Ascending aorta (tissue), 2 donors: Measurements from ENCODE around the gene POLA2. TPM values are rescaled to one million over a fixed set of nuclear protein-coding genes. Genes with fewer than 3 reads are reported as not detected.

ENCODE experiments used
- DNase-seq, 2 donors: peaks; one replicate each; pipeline ENCODE4 v3.0.0-alpha.2; 2019; ENCODE audit warnings: low spot score in 2 of 2
- H3K27ac ChIP-seq, 2 donors: fragments of 200-600 bp; sonication (generic); one replicate each; pipeline ENCODE4 v1.5.1; 2016 to 2017; ENCODE audit warnings: mild to moderate bottlenecking in 1 of 2
- H3K27me3 ChIP-seq: fragments of 200-600 bp; sonication (generic); one replicate; pipeline ENCODE4 v1.5.1; 2017
- H3K36me3 ChIP-seq, 2 donors: fragments of 200-600 bp; sonication (generic); one replicate each; pipeline ENCODE4 v1.5.1; 2016
- H3K4me1 ChIP-seq, 2 donors: fragments of 200-600 bp; sonication (generic); one replicate each; pipeline ENCODE4 v1.5.1; 2016 to 2017; ENCODE audit warnings: mild to moderate bottlenecking in 1 of 2
- H3K4me3 ChIP-seq, 2 donors: fragments of 200-600 bp; sonication (generic); one replicate each; pipeline ENCODE4 v1.5.1; 2016 to 2017; ENCODE audit warnings: mild to moderate bottlenecking in 1 of 2
- H3K9me3 ChIP-seq, 2 donors: fragments of 200-600 bp; sonication (generic); one replicate each; pipeline ENCODE4 v1.5.1; 2016
- CTCF ChIP-seq, 3 experiments: fragments of 200-600 bp in 2 of 3; fragments of 450-650 bp in 1 of 3; sonication (generic) in 2 of 3; IDR thresholded peaks; one replicate each; pipeline ENCODE4 v1.5.1; 2016 to 2019; ENCODE audit warnings: antibody characterized with exemption in 3 of 3, mild to moderate bottlenecking in 1 of 3, moderate library complexity in 1 of 3
- intact Hi-C: fragments of 100-400 bp; cut with DNase I; formaldehyde crosslinking; loops from one replicate; pipeline ENCODE4 v1.15.1; 2023
- total RNA-seq: library from RNA; depleted of rRNA; stranded (reverse); fragments of >200 nt; gene quantifications from one replicate; pipeline ENCODE4 v1.1.0, GENCODE V29; 2016

The POLA2 gene
- total RNA-seq, 1 donor from 2014 or later: 27.4 TPM

GRCh38 chr11:65215441-65216076, 46.2 kb upstream of the POLA2 start:
- Histone ChIP-seq H3K4me3 (no peak overlapping the region), H3K9me3 (no peaks in the 10 kb centered on the region), H3K27me3 (no peaks in the 10 kb centered on the region), H3K36me3 (peaks cover 12% of the 10 kb centered on the region in 2 donors), H3K27ac (no peak overlapping the region), H3K4me1 (no peaks in the 10 kb centered on the region)
- intact Hi-C loops: no loop called here
- no peak for TF ChIP-seq CTCF (IDR thresholded peaks at IDR 0.05)
- peak in 1 of 2 donors; percentile 56 for DNase-seq

DNA sequence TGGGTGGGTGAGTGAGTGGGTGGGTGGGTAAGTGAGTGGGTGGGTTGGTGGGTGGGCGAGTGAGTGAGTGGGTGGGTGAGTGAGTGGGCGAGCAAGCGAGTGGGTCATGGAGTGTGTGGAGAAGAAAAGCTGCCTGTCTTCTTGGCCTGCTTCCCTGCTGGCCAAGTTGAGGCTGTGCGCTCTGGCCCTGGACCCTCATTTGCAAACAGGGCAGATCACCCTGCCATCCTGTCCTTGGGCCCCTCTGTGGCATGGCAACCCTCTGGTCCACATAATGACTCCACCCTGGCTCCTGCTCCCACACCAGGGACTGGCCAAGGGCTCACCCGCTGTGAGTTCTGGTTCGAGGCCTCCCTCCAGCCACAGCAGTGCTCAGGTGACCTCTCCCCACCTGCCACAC, 44.9 kb upstream of the POLA2 start:
- no peaks in the 10 kb centered on the region for H3K9me3 ChIP-seq
- no peak overlapping the region for H3K27ac ChIP-seq
- no peaks in the 10 kb centered on the region for H3K36me3 ChIP-seq
- no peak overlapping the region for H3K4me3 ChIP-seq
- H3K27me3 ChIP-seq: no peaks in the 10 kb centered on the region
- TF ChIP-seq CTCF (IDR thresholded peaks at IDR 0.05): no peak
- no peak for DNase-seq
- intact Hi-C loops: no loop called here
- no peaks in the 10 kb centered on the region for H3K4me1 ChIP-seq

GRCh38 chr11:65217441-65218423, 44.0 kb upstream of the POLA2 start:
- no peak overlapping the region for H3K4me3 ChIP-seq
- TF ChIP-seq CTCF (IDR thresholded peaks at IDR 0.05): no peak
- no peaks in the 10 kb centered on the region for H3K36me3 ChIP-seq
- no peak overlapping the region for H3K27ac ChIP-seq
- intact Hi-C loops: no loop called here
- H3K9me3 ChIP-seq: no peaks in the 10 kb centered on the region
- H3K4me1 ChIP-seq: no peaks in the 10 kb centered on the region
- no peaks in the 10 kb centered on the region for H3K27me3 ChIP-seq
- no peak for DNase-seq

DNA sequence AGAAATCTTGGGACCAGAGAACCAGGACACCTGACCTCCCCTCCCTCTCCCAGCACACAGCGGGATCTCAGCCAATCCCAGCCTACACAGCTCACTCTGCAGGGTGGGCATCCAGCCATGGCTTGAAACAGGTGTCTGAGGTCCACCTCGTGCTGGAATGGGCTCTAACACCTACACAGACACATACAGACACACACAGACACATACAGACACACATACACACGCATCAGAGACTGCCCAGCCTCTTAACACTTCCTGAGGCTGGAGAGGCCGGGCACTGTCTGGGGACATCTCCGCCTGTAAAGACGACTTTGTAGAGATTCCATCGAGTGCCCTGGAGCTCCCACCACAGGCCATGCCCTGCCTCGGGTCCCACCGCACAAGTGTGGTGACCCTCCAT, 43.3 kb upstream of the POLA2 start:
- H3K27ac ChIP-seq: no peak overlapping the region
- no peaks in the 10 kb centered on the region for H3K27me3 ChIP-seq
- H3K36me3 ChIP-seq: no peaks in the 10 kb centered on the region
- no peak for TF ChIP-seq CTCF (IDR thresholded peaks at IDR 0.05)
- DNase-seq: no peak
- H3K4me1 ChIP-seq: no peaks in the 10 kb centered on the region
- H3K4me3 ChIP-seq: no peak overlapping the region
- H3K9me3 ChIP-seq: no peaks in the 10 kb centered on the region
- intact Hi-C loops: no loop called here

DNA sequence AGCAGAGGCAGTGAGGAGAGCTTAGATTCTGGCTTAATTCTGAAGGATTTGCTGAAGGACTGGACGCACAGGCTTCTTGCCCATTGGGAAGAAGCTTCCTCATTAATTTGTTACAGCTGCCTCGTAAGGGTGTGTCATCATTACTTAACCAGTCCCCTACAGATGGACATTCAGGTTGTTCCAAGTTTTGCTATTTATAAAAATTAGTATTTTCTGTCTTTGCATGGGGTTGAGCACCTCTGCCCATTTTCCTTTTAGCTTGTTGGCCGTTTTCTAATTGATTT, 41.9 kb upstream of the POLA2 start:
- no peak for TF ChIP-seq CTCF (IDR thresholded peaks at IDR 0.05)
- Histone ChIP-seq H3K27me3 (no peaks in the 10 kb centered on the region), H3K4me3 (no peak overlapping the region), H3K27ac (no peak overlapping the region), H3K4me1 (peaks cover 0 to under 1% of the 10 kb centered on the region in 2 donors), H3K36me3 (no peaks in the 10 kb centered on the region), H3K9me3 (no peaks in the 10 kb centered on the region)
- no peak for DNase-seq
- intact Hi-C loops: no loop called here
